Fibroblast of upper back skin (primary cell): ENCODE data around the gene CMTM5.
"Not testable (repeated sequence)": the region's sequence is repeated elsewhere in the genome, so short reads cannot be mapped to it uniquely, and the experiment has no call there.

Experiments
- DNase-seq: peaks from one replicate; pipeline ENCODE4 v3.0.0-alpha.2; 2013

Gene CMTM5

GRCh38 chr14:23416801-23417200 lies 40.0 kb downstream of the CMTM5 start:
- DNase-seq, result no peak

DNA sequence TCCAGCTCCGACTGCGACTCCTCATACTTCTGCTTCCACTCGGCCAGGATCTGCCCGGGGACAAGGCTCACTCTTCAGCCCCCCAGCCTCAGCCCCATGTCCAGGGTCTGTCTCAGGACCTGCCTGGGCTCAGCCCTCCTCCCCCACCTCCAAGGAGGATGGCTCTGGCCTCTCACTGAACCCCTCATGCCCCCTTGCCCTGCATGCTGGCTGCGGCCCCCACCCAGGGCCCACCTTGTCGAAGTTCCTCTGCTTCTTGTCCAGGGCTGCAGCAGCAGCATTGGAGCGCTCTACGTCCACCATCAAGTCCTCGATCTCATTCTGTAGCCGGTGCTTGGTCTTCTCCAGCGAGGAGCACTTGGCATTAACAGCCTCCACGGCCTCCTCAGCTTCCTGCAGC lies 40.4 kb downstream of the CMTM5 start:
- not testable (repeated sequence) for DNase-seq

- no peak for DNase-seq
Observed at GRCh38 chr14:23418021-23418420, 41.2 kb downstream of the CMTM5 start.

DNA sequence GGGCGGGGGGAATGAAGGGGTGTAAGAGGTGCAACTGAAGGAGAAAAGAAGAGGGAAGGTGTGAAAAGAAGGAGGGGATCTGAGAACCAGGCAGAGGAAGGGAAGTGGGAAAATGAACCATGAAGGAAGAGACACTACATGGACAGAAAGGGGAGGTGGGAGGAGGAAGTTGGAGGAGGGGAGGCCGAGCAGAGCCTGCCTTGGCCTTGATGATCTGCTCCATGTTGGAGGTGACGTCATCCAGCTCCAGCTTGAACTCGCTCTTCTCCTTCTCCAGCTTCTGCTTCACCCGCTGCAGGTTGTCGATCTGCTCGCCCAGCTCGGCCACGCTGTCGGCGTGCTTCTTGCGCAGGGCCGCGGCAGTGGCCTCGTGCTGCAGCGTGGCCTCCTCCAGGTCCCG lies 42.8 kb downstream of the CMTM5 start:
- DNase-seq, result not testable (repeated sequence)

DNA sequence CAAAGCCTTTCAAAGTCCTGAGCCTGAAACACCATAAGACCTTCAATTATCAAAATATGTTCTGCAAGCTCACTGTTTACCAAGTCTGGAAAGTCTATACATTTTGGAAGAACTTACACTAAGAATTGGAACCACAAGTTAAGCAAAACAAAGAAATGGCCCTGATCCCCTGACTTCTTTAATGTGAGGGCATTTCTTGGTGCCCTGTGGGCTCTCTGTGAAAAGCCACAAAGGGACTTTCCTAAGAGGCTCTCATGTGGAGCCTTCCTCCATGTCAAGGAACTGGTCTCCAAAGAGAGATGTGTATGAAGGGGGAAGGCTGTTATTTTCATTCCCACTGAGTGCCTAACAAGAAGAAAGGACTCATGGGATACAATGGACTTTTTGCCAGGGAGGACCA lies 44.7 kb downstream of the CMTM5 start:
- DNase-seq, result no peak

DNA sequence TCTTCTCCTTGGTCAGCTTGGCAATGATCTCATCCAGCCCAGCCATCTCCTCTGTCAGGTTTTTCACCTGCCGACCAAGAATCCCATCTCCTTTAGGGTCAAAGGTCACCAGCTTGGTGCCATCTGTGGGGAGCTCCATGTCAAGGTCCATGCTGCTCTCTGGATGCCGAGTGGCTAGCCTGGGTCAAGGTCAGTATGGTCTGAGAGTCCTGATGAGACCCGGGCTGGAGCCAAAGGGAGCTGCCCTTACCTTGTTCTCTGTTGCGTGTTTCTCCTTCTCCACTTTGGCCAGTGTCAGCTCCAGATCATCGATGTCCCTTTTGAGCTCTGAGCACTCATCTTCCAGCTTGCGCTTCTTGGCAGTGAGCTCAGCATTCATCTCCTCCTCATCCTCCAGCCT lies 46.8 kb downstream of the CMTM5 start:
- no peak for DNase-seq

DNA sequence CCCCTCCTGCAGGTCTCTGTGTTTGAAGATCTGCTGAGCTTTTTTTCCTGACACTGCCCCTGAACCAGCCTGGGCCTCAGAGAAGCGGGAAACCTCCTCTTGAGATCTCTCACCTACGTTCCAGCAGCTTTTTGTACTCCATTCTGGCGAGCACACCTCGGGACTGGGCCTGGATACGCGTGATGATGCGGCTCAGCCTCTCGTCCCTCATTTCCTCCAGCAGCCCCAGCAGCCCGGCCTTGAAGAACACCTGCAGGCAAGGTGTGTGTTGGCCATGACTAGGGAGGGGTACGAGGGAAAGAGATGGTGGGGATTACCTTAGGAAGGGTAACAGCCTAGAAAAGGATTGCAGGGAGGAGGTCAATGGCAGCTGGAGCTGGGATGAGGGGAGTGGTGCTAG lies 48.3 kb downstream of the CMTM5 start:
- DNase-seq, result no peak

DNA sequence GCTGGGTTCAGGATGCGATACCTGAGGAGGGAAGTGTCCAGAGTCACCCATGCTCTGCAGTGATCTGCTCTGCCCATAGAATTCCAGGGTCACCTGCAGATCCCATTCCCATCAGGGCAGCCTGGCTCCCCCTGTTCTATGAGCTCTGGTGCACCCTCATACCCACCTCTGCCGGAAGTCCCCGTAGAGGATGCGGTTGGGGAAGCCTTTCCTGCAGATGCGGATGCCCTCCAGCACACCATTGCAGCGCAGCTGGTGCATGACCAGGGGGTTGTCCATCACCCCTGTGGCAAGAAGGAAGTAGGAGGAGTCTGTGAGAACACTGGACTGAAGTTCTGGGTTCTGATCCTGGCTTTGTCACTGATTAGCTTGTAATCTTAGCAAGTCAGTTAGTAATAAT lies 49.0 kb downstream of the CMTM5 start:
- DNase-seq, result not testable (repeated sequence)

DNA sequence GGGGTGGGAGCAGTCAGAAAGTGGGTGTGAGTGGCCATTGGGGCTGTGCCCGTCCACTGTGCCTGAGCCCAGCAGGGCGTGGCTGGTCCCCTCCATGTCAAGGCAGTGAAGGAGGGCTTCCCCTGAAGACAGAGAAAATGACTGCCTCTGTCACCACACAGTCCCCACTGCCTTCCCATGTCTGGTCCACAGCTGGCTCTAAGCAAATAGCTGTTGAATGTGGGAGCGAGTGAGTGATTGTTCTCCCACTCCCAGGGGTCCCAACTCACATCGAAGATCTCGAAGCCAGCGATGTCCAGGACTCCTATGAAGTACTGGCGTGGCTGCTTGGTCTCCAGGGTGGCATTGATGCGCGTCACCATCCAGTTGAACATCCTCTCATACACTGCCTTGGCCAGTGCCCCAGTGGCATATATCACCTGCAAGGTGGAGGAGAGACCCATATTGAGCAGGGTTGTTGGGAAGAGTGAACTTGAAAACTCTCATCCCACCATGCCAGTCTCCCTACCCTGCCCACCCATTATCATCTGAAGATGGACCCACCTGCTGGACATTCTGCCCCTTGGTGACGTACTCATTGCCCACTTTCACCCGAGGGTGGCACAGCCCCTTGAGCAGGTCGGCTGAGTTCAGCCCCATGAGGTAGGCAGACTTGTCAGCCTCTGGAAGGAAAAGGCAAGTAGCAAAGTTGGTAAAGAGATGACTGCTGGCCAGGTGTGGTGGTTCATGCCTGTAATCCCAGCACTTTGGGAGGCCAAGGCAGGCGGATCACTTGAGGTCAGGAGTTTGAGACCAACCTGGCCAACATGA lies 52.0 kb downstream of the CMTM5 start:
- no peak for DNase-seq
